Measurements from ENCODE around the gene RPL35A. TPM values are rescaled to one million over a fixed set of nuclear protein-coding genes. Genes with fewer than 3 reads are reported as not detected.

RPL35A gene
- total RNA-seq, 4 donors from 2014 or later = 409 to 491 (median 427) TPM

DNA sequence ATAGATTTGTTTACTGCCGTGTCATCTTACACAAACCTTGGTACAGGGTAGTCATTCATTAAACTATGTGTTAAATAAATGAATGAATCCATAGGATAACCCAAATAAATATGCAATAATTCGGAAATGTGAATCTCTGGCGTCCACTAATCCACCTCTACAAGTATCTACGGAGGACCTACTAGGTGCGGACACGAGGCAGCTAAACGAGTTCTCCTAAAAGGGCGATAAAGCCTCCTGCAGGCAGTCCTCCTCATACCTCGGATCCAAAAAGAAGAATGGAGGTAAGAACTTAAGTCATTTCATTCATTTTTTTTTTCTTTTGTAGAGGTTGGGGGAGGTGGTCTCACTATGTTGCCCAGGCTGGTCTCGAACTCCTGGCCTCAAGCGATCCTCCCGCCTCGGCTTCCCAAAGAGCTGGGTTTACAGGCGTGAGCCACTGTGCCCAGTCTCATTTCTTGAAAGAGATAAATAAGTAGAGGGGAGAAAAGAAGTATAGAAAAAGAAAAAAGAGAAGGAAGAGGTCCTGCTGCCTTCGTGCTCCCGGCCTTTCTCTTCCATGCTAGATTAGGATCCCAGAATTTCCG lies 706 bp upstream of the RPL35A start:
- no peak for TF ChIP-seq POLR2A (IDR thresholded peaks at IDR 0.05)
- no peak for TF ChIP-seq CTCF (IDR thresholded peaks at IDR 0.05 in 4 of 5, conservative IDR thresholded peaks at IDR 0.05 in 1 of 5)
- no peaks in the 10 kb centered on the region for H3K9me3 ChIP-seq
- H3K27me3 ChIP-seq = no peaks in the 10 kb centered on the region
- no peak for DNase-seq
- peak overlapping the region; percentile 53 to 75 (median 72) for H3K4me3 ChIP-seq
- in situ Hi-C loops (cut with MboI; ENCODE audit: low sequenced_read_pairs in 4 of 4) (no loop called here), intact Hi-C loops (cut with DNase I; ENCODE audit: low total_unique reads) (no loop called here)
- H3K36me3 ChIP-seq = peaks cover 7 to 34% of the 10 kb centered on the region in 2 donors
- H3K4me1 ChIP-seq = peaks cover 23 to 27% of the 10 kb centered on the region in 2 donors
- peak overlapping the region; percentile 83 to 89 (median 87) for H3K27ac ChIP-seq
- ATAC-seq = no peak

- H3K4me3 ChIP-seq = peak overlapping the region; percentile 53 to 75 (median 72)
- no peaks in the 10 kb centered on the region for H3K9me3 ChIP-seq
- no peaks in the 10 kb centered on the region for H3K27me3 ChIP-seq
- ATAC-seq (no peak), DNase-seq (no peak)
- in situ Hi-C loops (cut with MboI; ENCODE audit: low sequenced_read_pairs in 4 of 4) (no loop called here), intact Hi-C loops (cut with DNase I; ENCODE audit: low total_unique reads) (loop anchor here (1.0 to 10.0 kb wide), 2 partner anchors 10 to 196 kb away; partner anchors contain the start of gene LMLN)
- H3K4me1 ChIP-seq = peaks cover 23 to 27% of the 10 kb centered on the region in 2 donors
- peak overlapping the region; percentile 83 to 89 (median 87) for H3K27ac ChIP-seq
- no peak for TF ChIP-seq CTCF (IDR thresholded peaks at IDR 0.05 in 4 of 5, conservative IDR thresholded peaks at IDR 0.05 in 1 of 5)
- no peak for TF ChIP-seq POLR2A (IDR thresholded peaks at IDR 0.05)
- H3K36me3 ChIP-seq = peaks cover 7 to 48% of the 10 kb centered on the region in 2 donors
Observed at GRCh38 chr3:197950677-197951061, 679 bp downstream of the RPL35A start.

DNA sequence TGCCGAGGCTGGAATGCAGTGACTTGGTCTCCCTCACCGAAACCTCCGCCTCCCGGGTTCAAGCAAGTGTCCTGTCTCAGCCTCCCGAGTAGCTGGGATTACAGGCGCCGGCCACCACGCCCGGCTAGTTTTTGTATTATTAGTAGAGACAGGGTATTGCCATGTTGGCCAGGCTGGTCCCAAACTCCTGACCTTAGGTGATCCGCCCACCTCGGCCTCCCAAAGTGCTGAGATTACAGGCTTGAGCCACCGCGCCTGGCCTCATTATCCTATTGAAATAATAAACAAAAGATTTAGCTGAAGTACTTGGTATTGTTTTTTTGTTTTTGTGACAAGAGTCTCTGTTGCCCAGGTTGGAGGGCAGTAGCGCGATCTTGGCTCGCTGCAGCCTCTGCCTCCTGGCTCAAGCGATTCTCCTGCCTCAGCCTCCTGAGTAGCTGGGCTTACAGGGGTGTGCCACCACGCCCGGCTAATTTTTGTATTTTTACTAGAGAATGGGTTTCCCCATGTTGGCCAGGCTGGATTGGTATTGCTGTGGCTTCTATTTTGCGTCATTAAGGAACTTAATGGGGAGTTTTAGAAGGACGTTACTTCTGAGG lies 1.5 kb downstream of the RPL35A start:
- Histone ChIP-seq H3K27ac (peak overlapping the region in 3 of 4 donors; percentile 83 to 89 (median 87)), H3K4me1 (peaks cover 23 to 27% of the 10 kb centered on the region in 2 donors), H3K4me3 (peak overlapping the region; percentile 53 to 75 (median 72)), H3K9me3 (no peaks in the 10 kb centered on the region), H3K27me3 (no peaks in the 10 kb centered on the region), H3K36me3 (peaks cover 7 to 56% of the 10 kb centered on the region in 2 donors)
- no peak for DNase-seq
- no peak for ATAC-seq
- intact Hi-C loops (cut with DNase I; ENCODE audit: low total_unique reads) = loop anchor here (10.0 kb wide), 1 partner anchor 197 kb away; no protein-coding TSS in a partner anchor
- in situ Hi-C loops (cut with MboI; ENCODE audit: low sequenced_read_pairs in 4 of 4) = no loop called here
- TF ChIP-seq POLR2A (IDR thresholded peaks at IDR 0.05) (no peak), CTCF (IDR thresholded peaks at IDR 0.05 in 4 of 5, conservative IDR thresholded peaks at IDR 0.05 in 1 of 5) (no peak)

DNA sequence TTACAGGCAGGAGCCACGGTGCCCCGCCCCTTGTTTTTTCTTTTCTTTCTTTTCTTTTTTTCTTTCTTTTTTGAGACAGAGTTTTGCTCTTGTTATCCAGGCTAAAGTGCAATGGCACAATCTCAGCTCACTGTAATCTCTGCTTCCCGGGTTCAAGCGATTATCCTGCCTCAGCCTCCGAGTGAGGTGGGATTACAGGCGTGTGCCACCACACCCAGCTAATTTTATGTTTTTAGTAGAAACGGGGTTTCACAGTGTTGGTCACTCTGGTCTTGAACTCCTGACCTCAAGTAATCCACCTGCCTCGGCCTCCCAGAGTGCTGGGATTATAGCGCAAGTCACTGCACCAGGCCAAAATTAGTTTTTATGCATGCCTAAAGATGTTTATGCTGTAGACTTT lies 2.5 kb downstream of the RPL35A start:
- DNase-seq (no peak), ATAC-seq (no peak)
- in situ Hi-C loops (cut with MboI; ENCODE audit: low sequenced_read_pairs in 4 of 4) = no loop called here
- intact Hi-C loops (cut with DNase I; ENCODE audit: low total_unique reads) = loop anchor here (10.0 kb wide), 1 partner anchor 198 kb away; no protein-coding TSS in a partner anchor
- peaks cover 7 to 56% of the 10 kb centered on the region in 2 donors for H3K36me3 ChIP-seq
- H3K4me3 ChIP-seq = no peak overlapping the region
- TF ChIP-seq POLR2A (IDR thresholded peaks at IDR 0.05) = no peak
- no peak for TF ChIP-seq CTCF (IDR thresholded peaks at IDR 0.05 in 4 of 5, conservative IDR thresholded peaks at IDR 0.05 in 1 of 5)
- no peaks in the 10 kb centered on the region for H3K9me3 ChIP-seq
- no peaks in the 10 kb centered on the region for H3K27me3 ChIP-seq
- H3K4me1 ChIP-seq = peaks cover 23 to 27% of the 10 kb centered on the region in 2 donors
- H3K27ac ChIP-seq = peak overlapping the region in 1 of 4 donors; percentile 2

Measured in gastrocnemius medialis (tissue), 4 donors.